HEK293 (cell line): Measurements from ENCODE around the gene TOM1L2.

Experiments used
- CTCF ChIA-PET: fragments of 350-600 bp; formaldehyde crosslinking; extraction: SDS; loops from one replicate; lab custom pipeline; 2021; ENCODE audit warnings: antibody characterized with exemption; lab: Yijun Ruan, JAX
- POLR2A ChIA-PET: fragments of 300-600 bp; formaldehyde crosslinking; extraction: SDS; loops from one replicate; lab custom pipeline; 2020; ENCODE audit warnings: antibody characterized with exemption, inconsistent platforms; lab: Yijun Ruan, JAX
- H3K27ac ChIP-seq: fragments of 200-500 bp; sonication (Bioruptor generic); 2 replicates; pipeline ENCODE4 v1.5.1; 2014; ENCODE audit warnings: low read depth, low read length, control low read depth, inconsistent platforms; ENCODE audit errors: extremely low read depth
- H3K36me3 ChIP-seq, 2 experiments: fragments of 200-500 bp in 1 of 2; sonication (Bioruptor generic) in 1 of 2; 1 replicate in 1 of 2; 2 replicates in 1 of 2; pipeline ENCODE4 v1.5.1; 2014 to 2017; ENCODE audit warnings: inconsistent platforms in 2 of 2, low read length in 2 of 2; ENCODE audit not compliant: control insufficient read depth in 2 of 2, insufficient read depth in 1 of 2
- H3K4me1 ChIP-seq: fragments of 200-500 bp; sonication (Bioruptor generic); 2 replicates; pipeline ENCODE4 v1.5.1; 2014; ENCODE audit warnings: mild to moderate bottlenecking, low read length, inconsistent platforms; ENCODE audit not compliant: control insufficient read depth, insufficient read depth
- H3K4me3 ChIP-seq: 2 replicates; pipeline ENCODE4 v1.5.1; 2011; ENCODE audit warnings: low read depth, mild to moderate bottlenecking, control low read depth, low read length, moderate library complexity
- H3K9me3 ChIP-seq: fragments of 200-500 bp; sonication (Bioruptor generic); 2 replicates; pipeline ENCODE4 v1.5.1; 2014; ENCODE audit warnings: low read depth, low read length, inconsistent platforms; ENCODE audit not compliant: control insufficient read depth, insufficient read depth
- PRDM4 ChIP-seq: fragments of 450-650 bp; formaldehyde crosslinking; IDR thresholded peaks from 2 replicates; pipeline ENCODE4 v1.5.1; 2017; ENCODE audit warnings: missing biosample characterization, missing genetic modification characterization
- REST ChIP-seq: fragments of 450-650 bp; formaldehyde crosslinking; IDR thresholded peaks from 2 replicates; pipeline ENCODE4 v1.5.1; 2016; ENCODE audit warnings: missing biosample characterization, missing genetic modification characterization
- ZBTB10 ChIP-seq: fragments of 450-650 bp; formaldehyde crosslinking; IDR thresholded peaks from 2 replicates; pipeline ENCODE4 v1.5.1; 2016; ENCODE audit warnings: missing biosample characterization, missing genetic modification characterization
- ZBTB48 ChIP-seq: fragments of 450-650 bp; formaldehyde crosslinking; IDR thresholded peaks from 2 replicates; pipeline ENCODE4 v1.5.1; 2016; ENCODE audit warnings: missing biosample characterization, missing genetic modification characterization
- ZFP3 ChIP-seq: fragments of 450-650 bp; formaldehyde crosslinking; IDR thresholded peaks from 2 replicates; pipeline ENCODE4 v1.5.1; 2016; ENCODE audit warnings: low read depth, missing biosample characterization, missing genetic modification characterization
- ZNF169 ChIP-seq: fragments of 450-650 bp; formaldehyde crosslinking; IDR thresholded peaks from 2 replicates; pipeline ENCODE4 v1.5.1; 2016; ENCODE audit warnings: missing biosample characterization, missing genetic modification characterization
- ZNF311 ChIP-seq: fragments of 450-650 bp; formaldehyde crosslinking; IDR thresholded peaks from 2 replicates; pipeline ENCODE4 v1.5.1; 2017; ENCODE audit warnings: missing biosample characterization, missing genetic modification characterization, borderline replicate concordance
- ZNF423 ChIP-seq: fragments of 450-650 bp; formaldehyde crosslinking; IDR thresholded peaks from 2 replicates; pipeline ENCODE4 v1.5.1; 2016; ENCODE audit warnings: missing biosample characterization, missing genetic modification characterization
- ZNF426 ChIP-seq: fragments of 450-650 bp; formaldehyde crosslinking; IDR thresholded peaks from 2 replicates; pipeline ENCODE4 v1.5.1; 2017; ENCODE audit warnings: missing biosample characterization, missing genetic modification characterization, mild to moderate bottlenecking, inconsistent platforms, moderate library complexity
- ZNF514 ChIP-seq: fragments of 450-650 bp; formaldehyde crosslinking; IDR thresholded peaks from 2 replicates; pipeline ENCODE4 v1.5.1; 2016; ENCODE audit warnings: missing biosample characterization, missing genetic modification characterization
- ZNF571 ChIP-seq: fragments of 450-650 bp; formaldehyde crosslinking; IDR thresholded peaks from 2 replicates; pipeline ENCODE4 v1.5.0; 2017; ENCODE audit warnings: missing biosample characterization, missing genetic modification characterization
- ZNF658 ChIP-seq: fragments of 450-650 bp; formaldehyde crosslinking; IDR thresholded peaks from 2 replicates; pipeline ENCODE4; 2016; ENCODE audit warnings: missing biosample characterization, missing genetic modification characterization
- ZNF791 ChIP-seq: fragments of 450-650 bp; formaldehyde crosslinking; IDR thresholded peaks from 2 replicates; pipeline ENCODE4 v1.5.1; 2016; ENCODE audit warnings: missing biosample characterization, missing genetic modification characterization
- ZSCAN18 ChIP-seq: fragments of 450-650 bp; formaldehyde crosslinking; IDR thresholded peaks from 2 replicates; pipeline ENCODE4 v1.5.1; 2016; ENCODE audit warnings: missing biosample characterization, missing genetic modification characterization

The TOM1L2 gene

GRCh38 chr17:17794382-17794781, 177.8 kb downstream of the TOM1L2 start:
- no peak for TF ChIP-seq REST (tag by site-specific recombination)
- TF ChIP-seq ZNF571 (tag by site-specific recombination): no peak
- no peak for TF ChIP-seq ZNF169 (tag by site-specific recombination)
- TF ChIP-seq ZFP3 (tag by site-specific recombination): no peak
- TF ChIP-seq ZNF311 (tag by site-specific recombination): no peak
- no peak for TF ChIP-seq ZNF514
- no peak for TF ChIP-seq PRDM4 (tag by site-specific recombination)
- no peak for TF ChIP-seq ZBTB10
- no peak for TF ChIP-seq ZNF791 (tag by site-specific recombination)
- no peak for TF ChIP-seq ZNF658 (tag by site-specific recombination)
- TF ChIP-seq ZSCAN18 (tag by site-specific recombination): no peak
- TF ChIP-seq ZBTB48 (tag by site-specific recombination): no peak
- TF ChIP-seq ZNF423 (tag by site-specific recombination): no peak
- no peak for TF ChIP-seq ZNF426 (tag by site-specific recombination)
- H3K36me3 ChIP-seq: peaks cover 3 to 65% of the 10 kb centered on the region in 2 experiments; a peak in 2 of 3 replicates
- ChIA-PET POLR2A (no interaction called here), CTCF (interaction anchor here (0.5 to 1.3 kb wide), 2 partner anchors 14 to 1212 kb away, joined by 3 to 4 read pairs; no protein-coding TSS in a partner anchor)
- no peak overlapping the region for H3K27ac ChIP-seq
- H3K4me1 ChIP-seq: no peaks in the 10 kb centered on the region
- H3K9me3 ChIP-seq: no peaks in the 10 kb centered on the region
- no peak overlapping the region for H3K4me3 ChIP-seq
